ENCODE data around the gene SLC25A13. TPM values are rescaled to one million over a fixed set of nuclear protein-coding genes. Genes with fewer than 3 reads are reported as not detected.

The SLC25A13 gene
- total and polyA plus RNA-seq, 9 of the 15 experiments (the other 6 are each of a cell fraction or from before 2014, with no cell fraction given), result 21.4 to 80.2 (median 58.7) TPM

DNA sequence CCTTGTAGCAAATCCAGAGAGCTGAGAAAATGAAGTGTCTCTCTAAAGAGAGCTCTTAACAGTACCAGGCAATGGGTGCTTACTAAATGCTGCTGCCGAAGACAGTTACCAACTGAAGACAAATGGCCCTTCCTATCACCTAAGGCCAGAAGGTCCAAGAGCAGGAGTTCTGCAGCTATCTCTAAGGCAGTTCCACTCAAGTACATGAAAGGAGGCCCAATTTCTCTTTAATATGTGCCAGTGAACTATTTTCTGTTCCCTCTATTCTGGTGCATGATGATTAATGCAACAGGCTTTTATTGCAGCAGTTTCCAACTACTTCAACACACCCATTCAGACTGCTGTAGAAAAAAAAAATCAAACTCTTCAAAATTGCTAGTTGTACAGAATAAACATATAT lies 122.5 kb downstream of the SLC25A13 start (continued):
- TF ChIP-seq, protein P1, sequence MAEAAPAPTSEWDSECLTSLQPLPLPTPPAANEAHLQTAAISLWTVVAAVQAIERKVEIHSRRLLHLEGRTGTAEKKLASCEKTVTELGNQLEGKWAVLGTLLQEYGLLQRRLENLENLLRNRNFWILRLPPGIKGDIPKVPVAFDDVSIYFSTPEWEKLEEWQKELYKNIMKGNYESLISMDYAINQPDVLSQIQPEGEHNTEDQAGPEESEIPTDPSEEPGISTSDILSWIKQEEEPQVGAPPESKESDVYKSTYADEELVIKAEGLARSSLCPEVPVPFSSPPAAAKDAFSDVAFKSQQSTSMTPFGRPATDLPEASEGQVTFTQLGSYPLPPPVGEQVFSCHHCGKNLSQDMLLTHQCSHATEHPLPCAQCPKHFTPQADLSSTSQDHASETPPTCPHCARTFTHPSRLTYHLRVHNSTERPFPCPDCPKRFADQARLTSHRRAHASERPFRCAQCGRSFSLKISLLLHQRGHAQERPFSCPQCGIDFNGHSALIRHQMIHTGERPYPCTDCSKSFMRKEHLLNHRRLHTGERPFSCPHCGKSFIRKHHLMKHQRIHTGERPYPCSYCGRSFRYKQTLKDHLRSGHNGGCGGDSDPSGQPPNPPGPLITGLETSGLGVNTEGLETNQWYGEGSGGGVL (CRISPR knock-in tag; IDR thresholded peaks at IDR 0.05), result no peak
- TF ChIP-seq TCF7L2 (IDR thresholded peaks at IDR 0.05; ENCODE audit: low read depth, low read length) (no peak), GATA2 (CRISPR knock-in tag; IDR thresholded peaks at IDR 0.05) (peak; percentile 55), CTBP1 (IDR thresholded peaks at IDR 0.05; ENCODE audit: borderline replicate concordance) (no peak), RAD21 (CRISPR knock-in tag; conservative IDR thresholded peaks at IDR 0.05 in 1 of 2, IDR thresholded peaks at IDR 0.05 in 1 of 2) (no peak), RBM14 (IDR thresholded peaks at IDR 0.05; ENCODE audit: borderline replicate concordance, insufficient read depth, low read depth, low read length) (no peak), ADNP (tag; IDR thresholded peaks at IDR 0.05) (no peak), SUPT5H (IDR thresholded peaks at IDR 0.05) (no peak), MYNN (IDR thresholded peaks at IDR 0.05) (peak; percentile 41; the same call in 1 of the 2 replicates), MYNN (CRISPR knock-in tag; IDR thresholded peaks at IDR 0.05) (no peak), MAZ (CRISPR knock-in tag; conservative IDR thresholded peaks at IDR 0.05 in 1 of 2, IDR thresholded peaks at IDR 0.05 in 1 of 2) (no peak)
- TF ChIP-seq, protein P2, sequence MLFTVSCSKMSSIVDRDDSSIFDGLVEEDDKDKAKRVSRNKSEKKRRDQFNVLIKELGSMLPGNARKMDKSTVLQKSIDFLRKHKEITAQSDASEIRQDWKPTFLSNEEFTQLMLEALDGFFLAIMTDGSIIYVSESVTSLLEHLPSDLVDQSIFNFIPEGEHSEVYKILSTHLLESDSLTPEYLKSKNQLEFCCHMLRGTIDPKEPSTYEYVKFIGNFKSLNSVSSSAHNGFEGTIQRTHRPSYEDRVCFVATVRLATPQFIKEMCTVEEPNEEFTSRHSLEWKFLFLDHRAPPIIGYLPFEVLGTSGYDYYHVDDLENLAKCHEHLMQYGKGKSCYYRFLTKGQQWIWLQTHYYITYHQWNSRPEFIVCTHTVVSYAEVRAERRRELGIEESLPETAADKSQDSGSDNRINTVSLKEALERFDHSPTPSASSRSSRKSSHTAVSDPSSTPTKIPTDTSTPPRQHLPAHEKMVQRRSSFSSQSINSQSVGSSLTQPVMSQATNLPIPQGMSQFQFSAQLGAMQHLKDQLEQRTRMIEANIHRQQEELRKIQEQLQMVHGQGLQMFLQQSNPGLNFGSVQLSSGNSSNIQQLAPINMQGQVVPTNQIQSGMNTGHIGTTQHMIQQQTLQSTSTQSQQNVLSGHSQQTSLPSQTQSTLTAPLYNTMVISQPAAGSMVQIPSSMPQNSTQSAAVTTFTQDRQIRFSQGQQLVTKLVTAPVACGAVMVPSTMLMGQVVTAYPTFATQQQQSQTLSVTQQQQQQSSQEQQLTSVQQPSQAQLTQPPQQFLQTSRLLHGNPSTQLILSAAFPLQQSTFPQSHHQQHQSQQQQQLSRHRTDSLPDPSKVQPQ (CRISPR knock-in tag; IDR thresholded peaks at IDR 0.05; ENCODE audit: borderline replicate concordance), result no peak
- TF ChIP-seq, protein P3, sequence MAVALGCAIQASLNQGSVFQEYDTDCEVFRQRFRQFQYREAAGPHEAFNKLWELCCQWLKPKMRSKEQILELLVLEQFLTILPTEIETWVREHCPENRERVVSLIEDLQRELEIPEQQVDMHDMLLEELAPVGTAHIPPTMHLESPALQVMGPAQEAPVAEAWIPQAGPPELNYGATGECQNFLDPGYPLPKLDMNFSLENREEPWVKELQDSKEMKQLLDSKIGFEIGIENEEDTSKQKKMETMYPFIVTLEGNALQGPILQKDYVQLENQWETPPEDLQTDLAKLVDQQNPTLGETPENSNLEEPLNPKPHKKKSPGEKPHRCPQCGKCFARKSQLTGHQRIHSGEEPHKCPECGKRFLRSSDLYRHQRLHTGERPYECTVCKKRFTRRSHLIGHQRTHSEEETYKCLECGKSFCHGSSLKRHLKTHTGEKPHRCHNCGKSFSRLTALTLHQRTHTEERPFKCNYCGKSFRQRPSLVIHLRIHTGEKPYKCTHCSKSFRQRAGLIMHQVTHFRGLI (CRISPR knock-in tag; IDR thresholded peaks at IDR 0.05), result no peak
- TF ChIP-seq, protein P4, sequence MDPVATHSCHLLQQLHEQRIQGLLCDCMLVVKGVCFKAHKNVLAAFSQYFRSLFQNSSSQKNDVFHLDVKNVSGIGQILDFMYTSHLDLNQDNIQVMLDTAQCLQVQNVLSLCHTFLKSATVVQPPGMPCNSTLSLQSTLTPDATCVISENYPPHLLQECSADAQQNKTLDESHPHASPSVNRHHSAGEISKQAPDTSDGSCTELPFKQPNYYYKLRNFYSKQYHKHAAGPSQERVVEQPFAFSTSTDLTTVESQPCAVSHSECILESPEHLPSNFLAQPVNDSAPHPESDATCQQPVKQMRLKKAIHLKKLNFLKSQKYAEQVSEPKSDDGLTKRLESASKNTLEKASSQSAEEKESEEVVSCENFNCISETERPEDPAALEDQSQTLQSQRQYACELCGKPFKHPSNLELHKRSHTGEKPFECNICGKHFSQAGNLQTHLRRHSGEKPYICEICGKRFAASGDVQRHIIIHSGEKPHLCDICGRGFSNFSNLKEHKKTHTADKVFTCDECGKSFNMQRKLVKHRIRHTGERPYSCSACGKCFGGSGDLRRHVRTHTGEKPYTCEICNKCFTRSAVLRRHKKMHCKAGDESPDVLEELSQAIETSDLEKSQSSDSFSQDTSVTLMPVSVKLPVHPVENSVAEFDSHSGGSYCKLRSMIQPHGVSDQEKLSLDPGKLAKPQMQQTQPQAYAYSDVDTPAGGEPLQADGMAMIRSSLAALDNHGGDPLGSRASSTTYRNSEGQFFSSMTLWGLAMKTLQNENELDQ (CRISPR knock-in tag; IDR thresholded peaks at IDR 0.05; ENCODE audit: borderline replicate concordance), result no peak

Data from K562 (cell line).